HEK293 (cell line): ENCODE data around the gene TRABD.
A peak's percentile ranks its signal among the peaks of the same experiment; 100 is the strongest.

Source experiments
- CTCF ChIA-PET: fragments of 350-600 bp; formaldehyde crosslinking; extraction: SDS; loops from one replicate; lab custom pipeline; 2021; ENCODE audit warnings: antibody characterized with exemption; lab: Yijun Ruan, JAX
- POLR2A ChIA-PET: fragments of 300-600 bp; formaldehyde crosslinking; extraction: SDS; loops from one replicate; lab custom pipeline; 2020; ENCODE audit warnings: antibody characterized with exemption, inconsistent platforms; lab: Yijun Ruan, JAX
- H3K27ac ChIP-seq: fragments of 200-500 bp; sonication (Bioruptor generic); 2 replicates; pipeline ENCODE4 v1.5.1; 2014; ENCODE audit warnings: low read depth, low read length, control low read depth, inconsistent platforms; ENCODE audit errors: extremely low read depth
- H3K36me3 ChIP-seq, 2 experiments: fragments of 200-500 bp in 1 of 2; sonication (Bioruptor generic) in 1 of 2; 1 replicate in 1 of 2; 2 replicates in 1 of 2; pipeline ENCODE4 v1.5.1; 2014 to 2017; ENCODE audit warnings: inconsistent platforms in 2 of 2, low read length in 2 of 2; ENCODE audit not compliant: control insufficient read depth in 2 of 2, insufficient read depth in 1 of 2
- H3K4me1 ChIP-seq: fragments of 200-500 bp; sonication (Bioruptor generic); 2 replicates; pipeline ENCODE4 v1.5.1; 2014; ENCODE audit warnings: mild to moderate bottlenecking, low read length, inconsistent platforms; ENCODE audit not compliant: control insufficient read depth, insufficient read depth
- H3K4me3 ChIP-seq: 2 replicates; pipeline ENCODE4 v1.5.1; 2011; ENCODE audit warnings: low read depth, mild to moderate bottlenecking, control low read depth, low read length, moderate library complexity
- H3K9me3 ChIP-seq: fragments of 200-500 bp; sonication (Bioruptor generic); 2 replicates; pipeline ENCODE4 v1.5.1; 2014; ENCODE audit warnings: low read depth, low read length, inconsistent platforms; ENCODE audit not compliant: control insufficient read depth, insufficient read depth
- BCL11A ChIP-seq: fragments of 450-650 bp; formaldehyde crosslinking; IDR thresholded peaks from 2 replicates; pipeline ENCODE4 v1.5.1; 2016; ENCODE audit warnings: low read depth, missing biosample characterization, missing genetic modification characterization
- GFI1B ChIP-seq: fragments of 450-650 bp; formaldehyde crosslinking; IDR thresholded peaks from 2 replicates; pipeline ENCODE4 v1.5.1; 2016; ENCODE audit warnings: missing biosample characterization, missing genetic modification characterization
- GLIS1 ChIP-seq: fragments of 450-650 bp; formaldehyde crosslinking; IDR thresholded peaks from 2 replicates; pipeline ENCODE4 v1.5.1; 2016; ENCODE audit warnings: missing biosample characterization, missing genetic modification characterization
- GLIS2 ChIP-seq: fragments of 450-650 bp; formaldehyde crosslinking; IDR thresholded peaks from 2 replicates; pipeline ENCODE4 v1.5.1; 2016; ENCODE audit warnings: missing biosample characterization, missing genetic modification characterization
- HOXA7 ChIP-seq: sonication (generic); formaldehyde crosslinking; IDR thresholded peaks from 2 replicates; pipeline ENCODE4 v1.8.1; 2022; ENCODE audit warnings: missing genetic modification reagents, borderline replicate concordance
- KLF1 ChIP-seq: fragments of 450-650 bp; formaldehyde crosslinking; IDR thresholded peaks from 2 replicates; pipeline ENCODE4 v1.5.1; 2016; ENCODE audit warnings: missing biosample characterization, missing genetic modification characterization
- SALL2 ChIP-seq: fragments of 450-650 bp; formaldehyde crosslinking; IDR thresholded peaks from 2 replicates; pipeline ENCODE4 v1.5.0; 2017; ENCODE audit warnings: missing biosample characterization, mild to moderate bottlenecking, missing genetic modification characterization, borderline replicate concordance
- SP7 ChIP-seq: fragments of 450-650 bp; formaldehyde crosslinking; IDR thresholded peaks from 2 replicates; pipeline ENCODE4 v1.5.1; 2016; ENCODE audit warnings: missing biosample characterization, missing genetic modification characterization
- ZFHX2 ChIP-seq: fragments of 450-650 bp; formaldehyde crosslinking; conservative IDR thresholded peaks from 2 replicates; pipeline ENCODE4 v1.5.1; 2016; ENCODE audit warnings: missing biosample characterization, missing genetic modification characterization
- ZFP3 ChIP-seq: fragments of 450-650 bp; formaldehyde crosslinking; IDR thresholded peaks from 2 replicates; pipeline ENCODE4 v1.5.1; 2016; ENCODE audit warnings: low read depth, missing biosample characterization, missing genetic modification characterization
- ZFP41 ChIP-seq: fragments of 450-650 bp; formaldehyde crosslinking; IDR thresholded peaks from 2 replicates; pipeline ENCODE4 v1.5.1; 2016; ENCODE audit warnings: missing biosample characterization, missing genetic modification characterization, borderline replicate concordance
- ZNF138 ChIP-seq: fragments of 450-650 bp; formaldehyde crosslinking; IDR thresholded peaks from 2 replicates; pipeline ENCODE4 v1.5.1; 2016; ENCODE audit warnings: missing biosample characterization, missing genetic modification characterization, borderline replicate concordance
- ZNF202 ChIP-seq: fragments of 450-650 bp; formaldehyde crosslinking; IDR thresholded peaks from 2 replicates; pipeline ENCODE4 v1.5.1; 2016; ENCODE audit warnings: missing biosample characterization, missing genetic modification characterization, borderline replicate concordance
- ZNF211 ChIP-seq: fragments of 450-650 bp; formaldehyde crosslinking; IDR thresholded peaks from 2 replicates; pipeline ENCODE4 v1.5.1; 2016; ENCODE audit warnings: low read depth, missing biosample characterization, missing genetic modification characterization
- ZNF473 ChIP-seq: fragments of 450-650 bp; formaldehyde crosslinking; IDR thresholded peaks from 2 replicates; pipeline ENCODE4 v1.5.1; 2017; ENCODE audit warnings: missing biosample characterization, missing genetic modification characterization
- ZNF514 ChIP-seq: fragments of 450-650 bp; formaldehyde crosslinking; IDR thresholded peaks from 2 replicates; pipeline ENCODE4 v1.5.1; 2016; ENCODE audit warnings: missing biosample characterization, missing genetic modification characterization
- ZNF560 ChIP-seq: fragments of 450-650 bp; formaldehyde crosslinking; IDR thresholded peaks from 2 replicates; pipeline ENCODE4 v1.5.1; 2017; ENCODE audit warnings: missing biosample characterization, missing genetic modification characterization, borderline replicate concordance
- ZNF654 ChIP-seq: fragments of 450-650 bp; formaldehyde crosslinking; IDR thresholded peaks from 2 replicates; pipeline ENCODE4 v1.5.1; 2016; ENCODE audit warnings: low read depth, missing biosample characterization, missing genetic modification characterization
- ZNF660 ChIP-seq: fragments of 450-650 bp; IDR thresholded peaks from 2 replicates; pipeline ENCODE4 v1.5.1; 2018; ENCODE audit warnings: missing biosample characterization, mild to moderate bottlenecking, missing genetic modification characterization
- ZNF747 ChIP-seq: fragments of 450-650 bp; formaldehyde crosslinking; IDR thresholded peaks from 2 replicates; pipeline ENCODE4 v1.5.1; 2016; ENCODE audit warnings: missing biosample characterization, missing genetic modification characterization
- ZNF76 ChIP-seq: fragments of 450-650 bp; formaldehyde crosslinking; IDR thresholded peaks from 2 replicates; pipeline ENCODE4; 2016; ENCODE audit warnings: low read depth, missing biosample characterization, missing genetic modification characterization, borderline replicate concordance
- ZNF768 ChIP-seq: fragments of 450-650 bp; formaldehyde crosslinking; IDR thresholded peaks from 2 replicates; pipeline ENCODE4 v1.5.1; 2018; ENCODE audit warnings: missing biosample characterization, mild to moderate bottlenecking, missing genetic modification characterization
- ZNF785 ChIP-seq: fragments of 450-650 bp; formaldehyde crosslinking; IDR thresholded peaks from 2 replicates; pipeline ENCODE4 v1.5.1; 2016; ENCODE audit warnings: missing biosample characterization, missing genetic modification characterization
- ZNF830 ChIP-seq: fragments of 450-650 bp; IDR thresholded peaks from 2 replicates; pipeline ENCODE4 v1.5.0; 2018; ENCODE audit warnings: missing biosample characterization, missing genetic modification characterization, low read depth, mild to moderate bottlenecking, moderate library complexity
- TF ChIP-seq, protein P1 (sequence below): fragments of 450-650 bp; formaldehyde crosslinking; IDR thresholded peaks from 2 replicates; pipeline ENCODE4 v1.5.1; 2016; ENCODE audit warnings: missing biosample characterization, missing genetic modification characterization
- TF ChIP-seq, protein P2 (sequence below): fragments of 450-650 bp; formaldehyde crosslinking; IDR thresholded peaks from 2 replicates; pipeline ENCODE4 v1.5.1; 2016; ENCODE audit warnings: missing biosample characterization, missing genetic modification characterization, borderline replicate concordance
- TF ChIP-seq, protein P3 (sequence below): fragments of 450-650 bp; formaldehyde crosslinking; IDR thresholded peaks from 2 replicates; pipeline ENCODE4 v1.5.1; 2016; ENCODE audit warnings: missing biosample characterization, missing genetic modification characterization
- TF ChIP-seq, protein P4 (sequence below): fragments of 450-650 bp; formaldehyde crosslinking; IDR thresholded peaks from 2 replicates; pipeline ENCODE4 v1.5.0; 2017; ENCODE audit warnings: missing biosample characterization, missing genetic modification characterization, borderline replicate concordance
- TF ChIP-seq, protein P5 (sequence below): sonication (generic); formaldehyde crosslinking; IDR thresholded peaks from 2 replicates; pipeline ENCODE4 v1.8.1; 2022; ENCODE audit warnings: mild to moderate bottlenecking, moderate library complexity, missing genetic modification reagents

TRABD gene, protein sequence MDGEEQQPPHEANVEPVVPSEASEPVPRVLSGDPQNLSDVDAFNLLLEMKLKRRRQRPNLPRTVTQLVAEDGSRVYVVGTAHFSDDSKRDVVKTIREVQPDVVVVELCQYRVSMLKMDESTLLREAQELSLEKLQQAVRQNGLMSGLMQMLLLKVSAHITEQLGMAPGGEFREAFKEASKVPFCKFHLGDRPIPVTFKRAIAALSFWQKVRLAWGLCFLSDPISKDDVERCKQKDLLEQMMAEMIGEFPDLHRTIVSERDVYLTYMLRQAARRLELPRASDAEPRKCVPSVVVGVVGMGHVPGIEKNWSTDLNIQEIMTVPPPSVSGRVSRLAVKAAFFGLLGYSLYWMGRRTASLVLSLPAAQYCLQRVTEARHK

DNA sequence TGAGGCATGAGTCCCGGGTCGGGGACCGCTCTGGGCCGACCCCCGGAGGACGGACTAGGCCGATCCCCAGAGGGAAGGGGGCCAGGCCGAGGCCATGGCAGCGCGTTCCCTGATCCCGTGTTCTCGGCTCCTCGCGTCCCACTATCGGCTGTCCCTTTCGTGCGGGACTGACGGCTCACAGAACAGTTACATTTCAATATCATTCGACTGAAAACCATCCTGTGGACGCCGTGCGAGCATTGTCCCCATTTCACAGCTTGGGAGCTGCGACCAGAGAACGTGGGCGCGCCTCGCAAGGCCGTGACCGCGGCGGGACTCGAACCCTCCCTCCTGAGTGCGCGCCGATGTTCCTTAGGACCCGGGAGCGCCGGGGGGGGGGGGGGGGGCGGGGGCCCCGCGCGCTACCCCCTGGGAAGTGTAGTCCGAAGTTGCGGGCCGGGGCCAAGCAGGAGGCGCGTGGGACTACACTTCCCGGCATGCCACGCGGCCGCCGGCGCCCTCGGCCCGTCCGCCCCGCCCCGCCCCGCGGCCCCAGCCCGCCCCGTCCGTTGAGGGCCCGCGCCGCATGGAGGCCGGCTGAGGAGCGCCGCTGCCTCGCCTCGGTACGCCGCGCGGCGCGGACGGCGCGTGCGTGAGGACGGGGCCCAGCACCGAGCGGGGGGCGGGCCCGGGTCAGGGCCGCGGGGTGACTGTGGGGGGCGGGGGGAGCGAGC, at the start of gene TRABD:
TSS of gene TRABD (plus strand) at position 539 of the 713 bp plus-strand sequence. CDS start 7,148 bp downstream, outside the sequence.
- Histone ChIP-seq H3K4me1 (peaks cover 24% of the 10 kb centered on the region), H3K9me3 (no peaks in the 10 kb centered on the region), H3K4me3 (peak within 1 kb of the TSS; percentile 81), H3K36me3 (peaks cover 0 to 11% of the 10 kb centered on the region in 2 experiments; a peak in 1 of 3 replicates), H3K27ac (peak within 1 kb of the TSS; percentile 78)
- POLR2A ChIA-PET: no interaction called here
- CTCF ChIA-PET: no interaction called here
- TF ChIP-seq ZFP41 (tag by site-specific recombination) (no peak), ZNF560 (tag by site-specific recombination) (no peak), ZNF514 (no peak), HOXA7 (CRISPR knock-in tag) (no peak), ZNF473 (no peak), SALL2 (tag by site-specific recombination) (no peak), ZNF747 (tag by site-specific recombination) (no peak), KLF1 (tag by site-specific recombination) (peak; percentile 54; the same call in 1 of the 2 replicates), ZNF202 (tag by site-specific recombination) (no peak), ZNF768 (tag by site-specific recombination) (peak; percentile 42; the same call in 1 of the 2 replicates), GLIS2 (tag by site-specific recombination) (no peak), ZNF830 (tag by site-specific recombination) (no peak), ZFP3 (tag by site-specific recombination) (no peak), ZNF76 (tag by site-specific recombination) (peak; percentile 72; the same call in 1 of the 2 replicates), SP7 (tag by site-specific recombination) (peak; percentile 61), ZFHX2 (tag by site-specific recombination) (peak; percentile 53), ZNF654 (tag by site-specific recombination) (no peak), GFI1B (tag by site-specific recombination) (no peak), ZNF211 (tag by site-specific recombination) (no peak), ZNF138 (no peak), GLIS1 (tag by site-specific recombination) (no peak), ZNF660 (tag by site-specific recombination) (no peak), BCL11A (tag by site-specific recombination) (peak; percentile 45; the same call in 1 of the 2 replicates), ZNF785 (tag by site-specific recombination) (peak; percentile 73; the same call in 1 of the 2 replicates)
- TF ChIP-seq, protein P1, sequence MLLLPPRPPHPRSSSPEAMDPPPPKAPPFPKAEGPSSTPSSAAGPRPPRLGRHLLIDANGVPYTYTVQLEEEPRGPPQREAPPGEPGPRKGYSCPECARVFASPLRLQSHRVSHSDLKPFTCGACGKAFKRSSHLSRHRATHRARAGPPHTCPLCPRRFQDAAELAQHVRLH (tag by site-specific recombination): no peak
- TF ChIP-seq, protein P2, sequence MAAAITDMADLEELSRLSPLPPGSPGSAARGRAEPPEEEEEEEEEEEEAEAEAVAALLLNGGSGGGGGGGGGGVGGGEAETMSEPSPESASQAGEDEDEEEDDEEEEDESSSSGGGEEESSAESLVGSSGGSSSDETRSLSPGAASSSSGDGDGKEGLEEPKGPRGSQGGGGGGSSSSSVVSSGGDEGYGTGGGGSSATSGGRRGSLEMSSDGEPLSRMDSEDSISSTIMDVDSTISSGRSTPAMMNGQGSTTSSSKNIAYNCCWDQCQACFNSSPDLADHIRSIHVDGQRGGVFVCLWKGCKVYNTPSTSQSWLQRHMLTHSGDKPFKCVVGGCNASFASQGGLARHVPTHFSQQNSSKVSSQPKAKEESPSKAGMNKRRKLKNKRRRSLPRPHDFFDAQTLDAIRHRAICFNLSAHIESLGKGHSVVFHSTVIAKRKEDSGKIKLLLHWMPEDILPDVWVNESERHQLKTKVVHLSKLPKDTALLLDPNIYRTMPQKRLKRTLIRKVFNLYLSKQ (tag by site-specific recombination): no peak
- TF ChIP-seq, protein P3, sequence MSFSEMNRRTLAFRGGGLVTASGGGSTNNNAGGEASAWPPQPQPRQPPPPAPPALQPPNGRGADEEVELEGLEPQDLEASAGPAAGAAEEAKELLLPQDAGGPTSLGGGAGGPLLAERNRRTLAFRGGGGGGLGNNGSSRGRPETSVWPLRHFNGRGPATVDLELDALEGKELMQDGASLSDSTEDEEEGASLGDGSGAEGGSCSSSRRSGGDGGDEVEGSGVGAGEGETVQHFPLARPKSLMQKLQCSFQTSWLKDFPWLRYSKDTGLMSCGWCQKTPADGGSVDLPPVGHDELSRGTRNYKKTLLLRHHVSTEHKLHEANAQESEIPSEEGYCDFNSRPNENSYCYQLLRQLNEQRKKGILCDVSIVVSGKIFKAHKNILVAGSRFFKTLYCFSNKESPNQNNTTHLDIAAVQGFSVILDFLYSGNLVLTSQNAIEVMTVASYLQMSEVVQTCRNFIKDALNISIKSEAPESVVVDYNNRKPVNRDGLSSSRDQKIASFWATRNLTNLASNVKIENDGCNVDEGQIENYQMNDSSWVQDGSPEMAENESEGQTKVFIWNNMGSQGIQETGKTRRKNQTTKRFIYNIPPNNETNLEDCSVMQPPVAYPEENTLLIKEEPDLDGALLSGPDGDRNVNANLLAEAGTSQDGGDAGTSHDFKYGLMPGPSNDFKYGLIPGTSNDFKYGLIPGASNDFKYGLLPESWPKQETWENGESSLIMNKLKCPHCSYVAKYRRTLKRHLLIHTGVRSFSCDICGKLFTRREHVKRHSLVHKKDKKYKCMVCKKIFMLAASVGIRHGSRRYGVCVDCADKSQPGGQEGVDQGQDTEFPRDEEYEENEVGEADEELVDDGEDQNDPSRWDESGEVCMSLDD: peak; percentile 34; the same call in 1 of the 2 replicates
- TF ChIP-seq, protein P4, sequence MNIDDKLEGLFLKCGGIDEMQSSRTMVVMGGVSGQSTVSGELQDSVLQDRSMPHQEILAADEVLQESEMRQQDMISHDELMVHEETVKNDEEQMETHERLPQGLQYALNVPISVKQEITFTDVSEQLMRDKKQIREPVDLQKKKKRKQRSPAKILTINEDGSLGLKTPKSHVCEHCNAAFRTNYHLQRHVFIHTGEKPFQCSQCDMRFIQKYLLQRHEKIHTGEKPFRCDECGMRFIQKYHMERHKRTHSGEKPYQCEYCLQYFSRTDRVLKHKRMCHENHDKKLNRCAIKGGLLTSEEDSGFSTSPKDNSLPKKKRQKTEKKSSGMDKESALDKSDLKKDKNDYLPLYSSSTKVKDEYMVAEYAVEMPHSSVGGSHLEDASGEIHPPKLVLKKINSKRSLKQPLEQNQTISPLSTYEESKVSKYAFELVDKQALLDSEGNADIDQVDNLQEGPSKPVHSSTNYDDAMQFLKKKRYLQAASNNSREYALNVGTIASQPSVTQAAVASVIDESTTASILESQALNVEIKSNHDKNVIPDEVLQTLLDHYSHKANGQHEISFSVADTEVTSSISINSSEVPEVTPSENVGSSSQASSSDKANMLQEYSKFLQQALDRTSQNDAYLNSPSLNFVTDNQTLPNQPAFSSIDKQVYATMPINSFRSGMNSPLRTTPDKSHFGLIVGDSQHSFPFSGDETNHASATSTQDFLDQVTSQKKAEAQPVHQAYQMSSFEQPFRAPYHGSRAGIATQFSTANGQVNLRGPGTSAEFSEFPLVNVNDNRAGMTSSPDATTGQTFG (tag by site-specific recombination): no peak
- TF ChIP-seq, protein P5, sequence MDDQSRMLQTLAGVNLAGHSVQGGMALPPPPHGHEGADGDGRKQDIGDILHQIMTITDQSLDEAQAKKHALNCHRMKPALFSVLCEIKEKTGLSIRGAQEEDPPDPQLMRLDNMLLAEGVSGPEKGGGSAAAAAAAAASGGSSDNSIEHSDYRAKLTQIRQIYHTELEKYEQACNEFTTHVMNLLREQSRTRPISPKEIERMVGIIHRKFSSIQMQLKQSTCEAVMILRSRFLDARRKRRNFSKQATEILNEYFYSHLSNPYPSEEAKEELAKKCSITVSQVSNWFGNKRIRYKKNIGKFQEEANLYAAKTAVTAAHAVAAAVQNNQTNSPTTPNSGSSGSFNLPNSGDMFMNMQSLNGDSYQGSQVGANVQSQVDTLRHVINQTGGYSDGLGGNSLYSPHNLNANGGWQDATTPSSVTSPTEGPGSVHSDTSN (CRISPR knock-in tag): 0 out of 2 replicates have a peak, but pooled peaks have one; percentile 17
